Measurements from ENCODE around the gene MEGF9.
"Not testable (repeated sequence)": the region's sequence is repeated elsewhere in the genome, so short reads cannot be mapped to it uniquely, and the experiment has no call there.

Gene MEGF9

DNA sequence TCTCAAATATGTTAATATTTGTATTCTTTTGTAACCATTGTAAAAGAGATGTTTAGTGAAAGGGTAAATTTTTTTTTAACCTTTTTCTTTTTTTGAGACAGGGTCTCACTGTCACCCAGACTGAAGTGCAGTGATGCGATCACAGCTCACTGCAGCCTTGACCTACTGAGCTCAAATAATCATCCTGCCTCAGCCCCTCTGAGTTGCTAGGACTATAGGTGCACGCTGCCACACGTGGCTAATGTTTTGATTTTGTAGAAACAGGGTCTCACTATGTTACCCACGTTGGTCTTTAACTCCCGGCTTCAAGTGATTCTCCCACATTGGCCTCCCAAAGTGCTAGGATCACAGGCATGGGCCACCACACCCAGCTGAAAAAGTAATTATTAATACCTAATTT is 76.4 kb downstream of the MEGF9 start:
- in situ Hi-C loops (cut with HindIII; ENCODE audit: low sequenced_read_pairs): no loop called here
- H3K4me3 ChIP-seq (ENCODE audit: low read depth, low read length): no peak overlapping the region
- TF ChIP-seq, protein P1, sequence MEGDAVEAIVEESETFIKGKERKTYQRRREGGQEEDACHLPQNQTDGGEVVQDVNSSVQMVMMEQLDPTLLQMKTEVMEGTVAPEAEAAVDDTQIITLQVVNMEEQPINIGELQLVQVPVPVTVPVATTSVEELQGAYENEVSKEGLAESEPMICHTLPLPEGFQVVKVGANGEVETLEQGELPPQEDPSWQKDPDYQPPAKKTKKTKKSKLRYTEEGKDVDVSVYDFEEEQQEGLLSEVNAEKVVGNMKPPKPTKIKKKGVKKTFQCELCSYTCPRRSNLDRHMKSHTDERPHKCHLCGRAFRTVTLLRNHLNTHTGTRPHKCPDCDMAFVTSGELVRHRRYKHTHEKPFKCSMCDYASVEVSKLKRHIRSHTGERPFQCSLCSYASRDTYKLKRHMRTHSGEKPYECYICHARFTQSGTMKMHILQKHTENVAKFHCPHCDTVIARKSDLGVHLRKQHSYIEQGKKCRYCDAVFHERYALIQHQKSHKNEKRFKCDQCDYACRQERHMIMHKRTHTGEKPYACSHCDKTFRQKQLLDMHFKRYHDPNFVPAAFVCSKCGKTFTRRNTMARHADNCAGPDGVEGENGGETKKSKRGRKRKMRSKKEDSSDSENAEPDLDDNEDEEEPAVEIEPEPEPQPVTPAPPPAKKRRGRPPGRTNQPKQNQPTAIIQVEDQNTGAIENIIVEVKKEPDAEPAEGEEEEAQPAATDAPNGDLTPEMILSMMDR (IDR thresholded peaks at IDR 0.05; ENCODE audit: low read depth, low read length, missing control alignments): no peak
- DNase-seq (ENCODE audit: low read depth): no peak

DNA sequence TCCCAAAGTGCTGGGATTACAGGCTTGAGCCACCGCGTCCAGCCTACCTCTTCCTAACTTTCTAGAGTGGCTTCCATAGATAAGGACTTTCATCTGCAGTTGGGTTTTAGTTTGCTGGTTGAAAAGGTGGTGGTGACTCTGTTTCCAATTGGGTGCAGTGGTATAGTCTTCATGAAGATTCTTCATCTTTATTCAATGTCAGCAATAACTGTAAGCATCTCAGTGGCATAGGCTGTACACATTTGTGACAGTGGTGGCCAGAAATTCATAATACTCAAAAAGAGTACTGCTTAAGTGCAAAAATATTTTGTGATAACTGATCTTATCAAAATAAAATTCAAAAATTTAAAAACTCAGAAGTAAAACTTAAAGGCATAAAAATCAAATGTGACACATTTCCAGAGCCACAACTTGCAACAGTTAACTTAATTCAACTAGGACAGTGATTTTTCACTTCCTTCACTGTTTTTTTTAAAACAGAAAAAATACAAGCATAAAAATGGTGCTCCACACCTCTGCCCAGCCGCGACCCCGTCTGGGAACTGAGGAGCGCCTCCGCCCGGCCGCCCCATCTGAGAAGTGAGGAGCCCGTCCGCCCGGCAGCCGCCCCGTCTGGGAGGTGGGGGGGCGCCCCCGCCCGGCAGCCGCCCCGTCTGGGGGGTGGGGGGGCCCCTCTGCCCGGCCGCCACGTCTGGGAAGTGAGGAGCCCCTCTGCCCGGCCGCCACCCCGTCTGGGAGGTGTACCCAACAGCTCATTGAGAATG is 77.9 kb downstream of the MEGF9 start:
- in situ Hi-C loops (cut with HindIII; ENCODE audit: low sequenced_read_pairs): no loop called here
- TF ChIP-seq, protein P1 (IDR thresholded peaks at IDR 0.05; ENCODE audit: low read depth, low read length, missing control alignments): no peak
- no peak overlapping the region for H3K4me3 ChIP-seq (ENCODE audit: low read depth, low read length)
- no peak for DNase-seq (ENCODE audit: low read depth)

DNA sequence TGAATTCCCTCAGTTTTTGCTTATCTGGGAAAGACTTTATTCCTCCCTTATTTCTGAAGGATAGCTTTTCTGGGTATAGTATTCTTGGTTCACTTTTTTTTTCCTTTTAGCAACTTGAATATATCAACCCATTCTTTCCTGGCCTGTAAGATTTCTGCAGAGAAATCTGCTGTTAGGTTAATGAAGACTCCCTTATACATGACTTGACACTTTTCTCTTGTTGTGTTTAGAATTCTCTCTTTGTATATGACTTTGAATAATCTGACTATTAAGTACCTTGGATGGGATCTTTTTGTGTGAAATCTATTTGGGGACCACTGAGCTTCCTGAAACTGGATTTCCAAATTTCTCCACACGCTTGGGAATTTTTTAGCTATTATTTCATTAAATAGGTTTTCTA is 79.3 kb downstream of the MEGF9 start:
- H3K4me3 ChIP-seq (ENCODE audit: low read depth, low read length): no peak overlapping the region
- TF ChIP-seq, protein P1 (IDR thresholded peaks at IDR 0.05; ENCODE audit: low read depth, low read length, missing control alignments): no peak
- in situ Hi-C loops (cut with HindIII; ENCODE audit: low sequenced_read_pairs): no loop called here
- DNase-seq (ENCODE audit: low read depth): no peak

DNA sequence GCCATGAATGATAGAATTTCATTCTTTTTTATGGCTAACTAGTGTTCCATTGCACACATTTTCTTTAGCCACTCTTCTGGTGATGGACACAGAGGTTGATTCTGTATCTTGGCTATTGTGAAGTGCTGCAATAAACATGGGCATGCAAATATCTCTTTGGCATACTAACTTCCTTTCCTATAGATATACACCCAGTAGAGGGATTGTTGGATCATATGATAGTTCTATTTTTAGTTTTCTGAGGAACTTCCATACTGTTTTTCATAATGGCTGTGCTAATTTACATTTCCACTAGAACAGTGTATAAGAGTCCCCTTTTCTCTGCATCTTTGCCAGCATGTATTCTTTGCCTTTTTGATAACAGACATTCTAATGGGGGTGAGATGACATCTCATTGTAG is 83.9 kb downstream of the MEGF9 start:
- in situ Hi-C loops (cut with HindIII; ENCODE audit: low sequenced_read_pairs): no loop called here
- TF ChIP-seq, protein P1 (IDR thresholded peaks at IDR 0.05; ENCODE audit: low read depth, low read length, missing control alignments): no peak
- no peak for DNase-seq (ENCODE audit: low read depth)
- H3K4me3 ChIP-seq (ENCODE audit: low read depth, low read length): no peak overlapping the region

DNA sequence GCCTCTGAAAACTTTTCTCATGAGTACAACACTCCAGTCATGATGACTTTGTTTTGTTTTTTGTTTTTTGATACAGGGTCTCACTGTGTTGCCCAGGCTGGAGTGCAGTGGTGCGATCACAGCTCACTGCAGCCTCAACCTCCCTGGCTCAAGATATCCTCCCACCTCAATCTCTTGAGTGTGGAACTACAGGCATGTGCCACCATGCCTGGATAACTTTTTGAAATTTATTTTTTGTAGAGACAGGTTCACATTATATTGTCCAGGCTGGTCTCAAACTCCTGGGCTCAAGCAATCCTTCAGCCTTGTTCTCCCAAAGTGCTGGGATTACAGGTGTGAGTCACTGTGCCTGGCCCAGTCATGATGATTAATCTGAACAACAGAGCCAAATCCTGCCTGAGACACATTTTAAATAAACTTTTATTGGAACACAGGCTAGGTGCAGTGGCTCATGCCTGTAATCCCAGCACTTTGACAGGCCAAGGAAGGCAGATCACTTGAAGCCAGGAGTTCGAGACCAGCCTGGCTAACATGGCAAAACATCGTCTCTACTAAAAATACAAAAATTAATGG is 85.3 kb downstream of the MEGF9 start:
- in situ Hi-C loops (cut with HindIII; ENCODE audit: low sequenced_read_pairs): not testable (repeated sequence)

DNA sequence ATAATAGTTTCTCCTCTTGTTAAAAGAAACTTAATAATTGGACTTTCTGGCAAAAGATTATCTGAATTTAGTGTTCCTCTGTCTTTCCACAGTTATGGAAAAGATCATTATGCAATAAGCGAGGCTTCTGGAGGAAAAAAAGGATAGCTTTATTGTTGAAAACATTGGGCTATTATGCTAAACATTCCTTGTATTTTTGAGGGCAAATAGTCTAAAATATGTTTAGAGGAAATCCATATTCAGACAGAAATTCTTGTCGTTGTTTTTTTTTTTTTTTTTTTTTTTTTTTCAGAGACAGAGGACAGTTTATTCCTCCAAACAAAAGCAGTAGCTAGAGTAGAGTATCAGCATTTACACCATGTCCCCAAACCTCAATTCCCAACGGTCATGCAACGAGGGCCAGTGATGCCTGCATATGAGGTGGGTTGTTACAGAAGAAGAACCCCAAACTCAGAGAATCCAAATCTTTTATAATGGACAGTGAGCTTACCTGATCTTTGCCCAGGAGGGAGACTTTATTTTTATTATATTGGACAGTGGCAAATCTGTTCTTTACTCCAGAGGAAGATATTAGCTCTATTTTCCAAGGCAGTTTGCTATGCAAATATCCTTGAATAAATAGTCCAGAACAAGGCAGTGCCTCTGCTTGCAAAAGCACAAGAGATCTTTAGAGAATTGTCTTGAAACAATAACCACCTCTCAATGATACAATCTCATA is 85.9 kb downstream of the MEGF9 start:
- no peak overlapping the region for H3K4me3 ChIP-seq (ENCODE audit: low read depth, low read length)
- DNase-seq (ENCODE audit: low read depth): no peak
- in situ Hi-C loops (cut with HindIII; ENCODE audit: low sequenced_read_pairs): no loop called here
- TF ChIP-seq, protein P1 (IDR thresholded peaks at IDR 0.05; ENCODE audit: low read depth, low read length, missing control alignments): no peak

More for the DNA sequence above, 85.3 kb downstream of the MEGF9 start:
- DNase-seq (ENCODE audit: low read depth); H3K4me3 ChIP-seq (ENCODE audit: low read depth, low read length): not testable (repeated sequence)

DNA sequence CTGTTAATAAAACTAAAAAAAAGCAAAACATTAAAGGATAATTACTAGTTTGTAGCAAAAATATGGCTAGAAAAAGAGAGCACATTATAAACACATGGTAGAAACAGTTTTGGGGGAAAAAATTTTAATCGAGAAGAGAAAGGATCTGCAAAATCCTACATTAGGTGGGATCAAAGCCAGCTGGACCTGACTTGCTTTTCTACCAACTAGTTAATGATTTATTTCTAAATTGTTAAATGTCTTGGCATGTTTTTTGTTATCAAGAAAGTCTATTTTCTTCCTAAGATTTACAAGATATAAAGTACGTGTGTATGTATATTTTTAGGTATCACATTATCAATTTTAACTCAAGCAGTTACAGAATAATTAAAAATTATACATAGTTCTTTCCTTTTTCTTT is 87.2 kb downstream of the MEGF9 start:
- H3K4me3 ChIP-seq (ENCODE audit: low read depth, low read length): no peak overlapping the region
- TF ChIP-seq, protein P1 (IDR thresholded peaks at IDR 0.05; ENCODE audit: low read depth, low read length, missing control alignments): no peak
- in situ Hi-C loops (cut with HindIII; ENCODE audit: low sequenced_read_pairs): no loop called here
- no peak for DNase-seq (ENCODE audit: low read depth)

Data from astrocyte of the cerebellum (primary cell).